Activated CD4-positive, alpha-beta memory T cell treated with anti-CD3 and anti-CD28 coated beads, Interleukin-2, amount 10 ng/mL, durations not matched to agents 7 days and 5 days (primary cell): ENCODE measurements around the gene ZNRF1. TPM values are rescaled to one million over a fixed set of nuclear protein-coding genes. Genes with fewer than 3 reads are reported as not detected.

Experiments
- CTCF ChIA-PET: fragments of 350-600 bp; sonication (Branson Sonifier 250); formaldehyde crosslinking; loops from one replicate; lab custom pipeline; 2021; ENCODE audit warnings: antibody characterized with exemption, inconsistent platforms; lab: Charles Lee
- POLR2A ChIA-PET: fragments of 350-600 bp; sonication (Branson Sonifier 250); formaldehyde crosslinking; loops from one replicate; lab custom pipeline; 2021; ENCODE audit warnings: antibody characterized with exemption; lab: Charles Lee
- DNase-seq: peaks from one replicate; pipeline ENCODE4 v3.0.0-alpha.2; 2020
- H3K27ac Mint-ChIP-seq: one replicate; pipeline ENCODE4 v1.8.0; 2021; ENCODE audit warnings: mild to moderate bottlenecking, mixed read lengths
- H3K27me3 Mint-ChIP-seq: one replicate; pipeline ENCODE4 v1.8.0; 2021; ENCODE audit warnings: mixed read lengths
- H3K36me3 Mint-ChIP-seq: one replicate; pipeline ENCODE4 v1.8.0; 2021; ENCODE audit warnings: low read depth, mixed read lengths
- H3K4me1 Mint-ChIP-seq: one replicate; pipeline ENCODE4 v1.8.0; 2021; ENCODE audit warnings: mixed read lengths
- H3K4me3 Mint-ChIP-seq: one replicate; pipeline ENCODE4 v1.8.0; 2021; ENCODE audit warnings: mild to moderate bottlenecking, mixed read lengths
- H3K9me3 Mint-ChIP-seq: one replicate; pipeline ENCODE4 v1.8.0; 2021; ENCODE audit warnings: mixed read lengths
- total RNA-seq, 2 experiments: library from RNA; stranded (reverse); gene quantifications; one replicate each; pipeline ENCODE4 v1.2.3, GENCODE V29; 2021

Gene ZNRF1
- total RNA-seq, 2 experiments from 2014 or later, result 22.7 to 25.3 TPM

DNA sequence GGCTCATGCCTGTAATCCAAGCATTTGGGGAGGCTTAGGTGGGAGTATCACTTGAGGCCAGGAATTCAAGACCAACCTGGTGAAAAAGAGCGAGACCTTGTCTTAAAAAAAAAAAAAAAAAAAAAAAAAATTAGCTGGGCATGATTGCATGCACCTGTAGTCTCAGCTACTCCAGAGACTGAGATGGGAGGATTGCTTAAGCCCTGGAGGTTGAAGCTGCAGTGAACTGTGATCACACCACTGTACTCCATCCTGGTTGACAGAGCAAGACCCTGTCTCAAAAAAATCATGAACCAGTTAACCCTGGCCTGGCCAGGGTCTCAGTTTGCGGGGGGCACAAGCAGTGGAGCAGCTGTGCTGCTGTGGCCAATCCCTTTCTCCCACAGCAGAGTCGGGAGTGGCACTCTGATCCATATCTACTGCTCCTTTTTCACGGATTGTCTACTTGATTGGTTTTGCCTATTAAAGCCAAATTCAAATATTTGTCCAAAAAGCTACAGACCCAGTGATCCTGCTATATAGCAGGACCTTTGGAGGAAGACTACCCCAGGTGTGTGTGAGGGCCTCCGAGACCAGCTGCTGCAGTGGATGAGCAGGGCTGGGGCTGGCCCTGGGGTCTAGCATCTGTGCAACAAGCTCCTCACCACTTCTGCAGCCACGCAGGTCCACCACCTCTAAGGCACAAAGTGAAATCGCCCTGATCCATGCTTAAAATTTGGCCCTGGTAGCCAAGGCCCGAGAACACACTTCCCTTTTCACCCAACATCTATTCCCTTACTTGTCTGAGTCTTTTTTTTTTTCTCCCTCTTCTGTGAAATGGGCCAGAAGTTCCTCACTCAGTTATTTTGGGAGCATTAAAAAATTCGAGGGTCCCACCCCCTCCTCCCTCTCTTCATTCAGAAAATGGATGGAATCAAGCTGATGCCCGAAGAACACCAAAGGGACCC is 69.5 kb downstream of the ZNRF1 start:
- H3K27me3 Mint-ChIP-seq, result no peaks in the 10 kb centered on the region
- peaks cover 40% of the 10 kb centered on the region for H3K4me1 Mint-ChIP-seq
- H3K36me3 Mint-ChIP-seq, result peaks cover 5% of the 10 kb centered on the region
- ChIA-PET POLR2A (no interaction called here), CTCF (no interaction called here)
- H3K27ac Mint-ChIP-seq, result no peak overlapping the region
- H3K9me3 Mint-ChIP-seq, result no peaks in the 10 kb centered on the region
- H3K4me3 Mint-ChIP-seq, result no peak overlapping the region
- DNase-seq, result no peak

DNA sequence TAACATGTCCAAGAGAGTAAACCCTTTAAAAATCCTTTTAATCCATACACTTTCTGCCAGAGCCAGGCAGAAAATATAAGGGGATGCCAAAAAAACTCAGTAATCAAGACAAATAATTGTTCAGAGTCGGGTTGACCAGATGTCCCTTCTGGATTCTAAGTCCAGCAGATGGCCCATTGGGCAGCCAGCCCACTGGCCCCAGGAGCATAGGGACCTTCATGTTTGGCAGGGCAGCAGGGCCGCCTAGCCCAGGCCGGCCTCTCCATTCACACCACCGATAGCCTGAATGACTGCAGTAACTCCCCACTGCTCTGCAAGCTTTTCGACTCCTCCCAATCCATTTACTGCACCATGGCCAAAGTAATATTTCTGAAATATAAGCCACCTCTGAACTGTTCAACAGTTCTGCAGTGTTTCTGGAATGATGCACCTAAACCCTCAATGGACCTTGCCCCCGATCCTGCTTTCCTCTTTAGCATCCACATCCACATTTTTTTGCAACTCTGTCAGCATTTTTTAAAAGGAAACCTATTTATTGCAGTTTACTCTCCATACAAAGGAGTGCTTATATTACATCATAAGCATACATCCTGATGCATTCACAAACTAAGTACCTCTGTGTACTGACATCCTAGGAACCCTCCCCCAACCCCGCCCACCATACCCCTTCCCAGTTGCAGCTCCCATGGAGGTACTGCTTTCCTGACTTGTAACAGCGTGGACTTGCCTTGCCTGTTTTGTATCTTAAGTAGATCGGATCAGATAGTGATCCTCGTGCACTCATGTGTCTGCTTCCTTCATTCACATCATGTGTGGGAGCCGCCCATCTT is 71.4 kb downstream of the ZNRF1 start:
- Mint-ChIP-seq H3K9me3 (no peaks in the 10 kb centered on the region), H3K36me3 (peaks cover 10% of the 10 kb centered on the region), H3K27ac (no peak overlapping the region), H3K27me3 (no peaks in the 10 kb centered on the region), H3K4me1 (peaks cover 41% of the 10 kb centered on the region), H3K4me3 (no peak overlapping the region)
- DNase-seq, result no peak
- POLR2A ChIA-PET, result no interaction called here
- CTCF ChIA-PET, result interaction anchor here (1.0 kb wide), 1 partner anchor 40 kb away, joined by 4 read pairs; no protein-coding TSS in a partner anchor

DNA sequence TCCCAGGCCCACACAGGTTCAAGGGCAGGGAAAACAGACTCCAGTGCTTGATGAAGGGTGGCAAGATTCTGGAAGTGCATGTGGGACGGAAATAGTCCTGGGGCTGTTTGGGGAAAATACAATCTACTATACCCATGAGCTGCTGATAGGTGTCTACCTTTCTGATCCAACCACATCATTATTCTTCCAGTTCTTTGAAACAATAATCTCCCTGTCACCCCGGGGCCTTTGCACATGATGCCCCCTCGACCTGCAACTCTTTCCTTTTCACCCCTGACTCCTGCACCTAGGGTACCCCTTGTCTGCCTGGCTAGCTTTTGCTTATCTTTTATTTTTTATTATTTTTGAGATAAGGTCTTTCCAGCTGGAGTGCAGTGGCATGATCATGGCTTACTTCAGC is 72.8 kb downstream of the ZNRF1 start:
- Mint-ChIP-seq H3K27me3 (no peaks in the 10 kb centered on the region), H3K4me1 (peaks cover 49% of the 10 kb centered on the region), H3K27ac (no peak overlapping the region), H3K36me3 (peaks cover 14% of the 10 kb centered on the region), H3K4me3 (no peak overlapping the region), H3K9me3 (peaks cover 1% of the 10 kb centered on the region)
- ChIA-PET POLR2A (interaction anchor here (1.0 to 1.1 kb wide), 2 partner anchors 34 to 59 kb away, joined by 3 read pairs; no protein-coding TSS in a partner anchor), CTCF (interaction anchor here (0.9 to 1.7 kb wide), 4 partner anchors 8 to 73 kb away, joined by 3 to 5 read pairs (median 4); partner anchors contain the start of gene ZNRF1)
- DNase-seq, result no peak

DNA sequence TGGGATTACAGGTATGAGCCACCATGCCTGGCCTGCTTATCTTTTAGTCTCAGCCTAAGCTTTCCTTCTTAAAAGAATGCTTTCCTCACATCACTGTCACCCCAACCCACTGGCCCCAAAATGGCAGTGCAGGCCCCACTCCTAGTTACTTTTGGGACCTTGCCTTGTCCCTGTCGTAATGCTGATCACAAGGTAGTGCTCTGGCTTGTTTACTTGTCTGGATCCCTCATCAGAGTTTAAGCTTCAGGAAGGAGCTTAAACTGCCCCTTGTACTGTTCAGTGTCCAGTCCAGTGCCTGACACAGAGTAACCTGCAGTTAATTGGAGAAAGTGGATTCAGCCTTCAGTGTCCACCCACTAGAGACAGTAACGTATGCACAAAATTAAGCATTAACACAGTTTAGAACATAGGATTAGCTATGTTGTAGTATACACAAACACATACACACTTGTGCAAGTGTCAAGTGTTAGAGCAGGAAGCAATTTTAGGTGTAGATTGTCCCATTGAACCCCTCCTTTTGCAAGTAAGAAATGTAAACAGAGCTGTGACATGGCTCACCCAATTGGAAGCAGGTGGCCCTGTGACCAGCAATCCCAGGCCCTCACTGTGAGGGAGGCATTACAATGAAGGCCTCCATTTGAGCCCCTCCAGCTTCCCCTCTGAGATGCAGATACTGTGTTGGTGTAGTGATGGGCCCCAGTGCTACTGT is 73.6 kb downstream of the ZNRF1 start:
- no peak overlapping the region for H3K4me3 Mint-ChIP-seq
- POLR2A ChIA-PET, result interaction anchor here (1.0 to 1.1 kb wide), 2 partner anchors 34 to 60 kb away, joined by 3 read pairs; no protein-coding TSS in a partner anchor
- no peaks in the 10 kb centered on the region for H3K27me3 Mint-ChIP-seq
- no peak for DNase-seq
- CTCF ChIA-PET, result interaction anchor here (0.9 to 1.7 kb wide), 5 partner anchors 8 to 74 kb away, joined by 3 to 14 read pairs (median 4); partner anchors contain the start of gene ZNRF1
- H3K4me1 Mint-ChIP-seq, result peaks cover 53% of the 10 kb centered on the region
- H3K27ac Mint-ChIP-seq, result no peak overlapping the region
- H3K36me3 Mint-ChIP-seq, result peaks cover 16% of the 10 kb centered on the region
- peaks cover 3% of the 10 kb centered on the region for H3K9me3 Mint-ChIP-seq

DNA sequence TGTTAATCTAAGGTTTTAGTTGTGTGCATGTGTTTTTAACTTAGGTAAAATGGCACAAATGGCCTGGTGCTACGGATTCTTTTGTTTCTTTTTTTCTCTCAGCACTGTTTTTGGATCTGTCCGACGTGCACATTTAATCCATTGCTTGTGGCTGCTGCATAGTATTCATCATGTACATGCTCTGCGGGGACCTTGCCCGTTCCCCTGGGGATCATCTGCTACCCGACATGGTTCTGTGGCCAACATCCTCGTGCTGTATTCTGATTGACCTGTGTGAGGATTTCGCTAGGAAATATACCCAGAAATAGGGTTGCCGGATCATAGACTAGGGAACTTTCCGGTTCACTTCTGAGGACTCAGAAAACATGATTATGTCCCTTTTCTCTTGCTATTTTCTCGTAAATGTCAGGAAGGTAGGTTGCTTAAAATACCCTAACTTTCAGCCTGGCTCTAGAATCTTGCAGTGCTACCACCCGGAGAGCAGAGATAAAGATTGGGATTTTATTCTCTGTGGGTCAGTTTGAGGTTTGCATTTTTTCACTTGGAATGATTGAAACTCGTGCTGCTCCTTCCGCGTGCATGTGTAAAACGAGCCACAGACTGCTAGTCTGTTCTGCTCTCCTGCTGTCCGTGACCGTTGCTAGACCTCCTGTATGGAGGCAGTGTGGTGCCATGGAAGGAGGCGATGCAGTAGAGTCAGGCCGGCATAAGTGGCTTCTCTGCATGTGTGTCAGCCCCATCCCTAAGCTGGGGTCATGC is 74.9 kb downstream of the ZNRF1 start:
- ChIA-PET CTCF (interaction anchor here (1.2 to 4.3 kb wide), 6 partner anchors 10 to 76 kb away, joined by 3 to 34 read pairs (median 6); partner anchors contain the start of gene ZNRF1), POLR2A (interaction anchor here (1.4 to 3.9 kb wide), 5 partner anchors 9 to 62 kb away, joined by 6 to 54 read pairs (median 15); no protein-coding TSS in a partner anchor)
- Mint-ChIP-seq H3K4me1 (peaks cover 62% of the 10 kb centered on the region), H3K27me3 (no peaks in the 10 kb centered on the region), H3K9me3 (peaks cover 9% of the 10 kb centered on the region), H3K27ac (peak overlapping the region; percentile 75), H3K36me3 (peaks cover 21% of the 10 kb centered on the region), H3K4me3 (no peak overlapping the region)
- DNase-seq, result no peak

DNA sequence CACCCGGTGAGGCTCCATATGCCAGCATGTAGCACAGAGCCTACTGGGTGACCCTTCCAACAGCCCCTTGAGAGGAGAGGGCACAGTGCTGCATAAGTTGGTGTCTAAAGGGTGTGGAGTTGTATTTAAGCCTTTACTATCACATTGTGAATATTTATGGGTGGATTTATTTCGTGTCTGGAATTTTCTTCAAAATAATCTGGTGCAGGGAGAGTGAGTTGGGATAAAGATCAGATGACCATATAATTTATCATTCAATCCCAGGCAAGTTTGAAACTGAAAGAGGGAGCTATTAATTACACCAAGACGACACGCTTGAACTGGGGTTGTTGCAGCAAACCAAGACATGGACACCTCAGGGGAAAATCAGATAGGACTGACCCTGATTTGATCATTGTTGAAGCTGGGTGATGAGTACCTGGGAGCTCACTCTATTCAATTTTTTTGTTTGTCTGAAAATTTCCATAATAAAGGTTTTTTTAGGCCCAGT is 75.5 kb downstream of the ZNRF1 start:
- Mint-ChIP-seq H3K27ac (peak overlapping the region; percentile 75), H3K9me3 (peaks cover 9% of the 10 kb centered on the region), H3K4me1 (peaks cover 62% of the 10 kb centered on the region), H3K36me3 (peaks cover 24% of the 10 kb centered on the region), H3K27me3 (no peaks in the 10 kb centered on the region), H3K4me3 (no peak overlapping the region)
- no peak for DNase-seq
- ChIA-PET CTCF (interaction anchor here (0.6 to 4.3 kb wide), 11 partner anchors 11 to 390 kb away, joined by 3 to 34 read pairs (median 4); partner anchors contain the start of genes WDR59 and ZNRF1), POLR2A (interaction anchor here (0.7 to 3.9 kb wide), 9 partner anchors 7 to 89 kb away, joined by 3 to 54 read pairs (median 9); partner anchors contain the start of genes WDR59 and ZNRF1)

DNA sequence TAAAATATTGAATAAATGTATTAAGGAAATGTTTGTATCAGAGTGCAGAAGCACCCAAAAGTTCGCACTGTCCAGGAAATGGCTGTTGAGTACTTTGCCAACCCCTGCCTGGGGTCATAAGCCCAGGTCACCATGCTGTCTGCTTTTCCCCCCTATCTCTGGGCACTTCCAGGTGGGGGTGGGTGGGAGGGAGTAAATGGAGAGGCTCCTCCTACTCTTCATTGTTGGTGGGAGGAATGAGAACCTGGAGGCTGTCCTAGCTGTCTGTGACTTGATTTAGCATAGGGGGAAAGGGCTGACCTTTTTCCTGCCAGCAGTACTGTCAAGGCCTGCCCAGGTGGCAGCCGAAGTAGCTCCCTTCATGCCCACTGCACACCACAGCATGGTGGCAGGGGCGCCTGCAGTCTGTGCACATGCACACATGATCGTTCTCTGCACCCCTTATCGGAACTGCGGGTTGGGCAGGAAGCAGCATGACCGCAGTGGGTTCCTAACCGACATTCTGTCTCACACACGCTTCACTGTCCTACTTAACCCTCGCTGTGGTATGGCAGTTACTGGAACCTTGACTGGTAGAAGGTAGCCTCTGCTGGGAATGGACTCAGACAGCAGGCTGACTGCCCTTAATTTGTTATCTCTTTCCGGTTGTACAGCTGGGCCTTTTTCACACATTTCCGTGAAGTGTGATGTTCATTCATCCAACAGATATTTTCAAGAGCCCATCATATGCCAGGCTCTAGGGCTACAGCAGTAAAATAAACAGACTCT is 76.3 kb downstream of the ZNRF1 start:
- Mint-ChIP-seq H3K4me1 (peaks cover 58% of the 10 kb centered on the region), H3K9me3 (peaks cover 9% of the 10 kb centered on the region), H3K4me3 (peak overlapping the region; percentile 33), H3K27ac (peak overlapping the region; percentile 87), H3K27me3 (no peaks in the 10 kb centered on the region), H3K36me3 (peaks cover 21% of the 10 kb centered on the region)
- DNase-seq, result peak; percentile 94
- CTCF ChIA-PET, result interaction anchor here (0.6 to 4.3 kb wide), 12 partner anchors 11 to 389 kb away, joined by 3 to 34 read pairs (median 4); partner anchors contain the start of genes WDR59 and ZNRF1
- POLR2A ChIA-PET, result interaction anchor here (0.7 to 3.9 kb wide), 10 partner anchors 8 to 90 kb away, joined by 3 to 54 read pairs (median 8); partner anchors contain the start of genes WDR59 and ZNRF1

DNA sequence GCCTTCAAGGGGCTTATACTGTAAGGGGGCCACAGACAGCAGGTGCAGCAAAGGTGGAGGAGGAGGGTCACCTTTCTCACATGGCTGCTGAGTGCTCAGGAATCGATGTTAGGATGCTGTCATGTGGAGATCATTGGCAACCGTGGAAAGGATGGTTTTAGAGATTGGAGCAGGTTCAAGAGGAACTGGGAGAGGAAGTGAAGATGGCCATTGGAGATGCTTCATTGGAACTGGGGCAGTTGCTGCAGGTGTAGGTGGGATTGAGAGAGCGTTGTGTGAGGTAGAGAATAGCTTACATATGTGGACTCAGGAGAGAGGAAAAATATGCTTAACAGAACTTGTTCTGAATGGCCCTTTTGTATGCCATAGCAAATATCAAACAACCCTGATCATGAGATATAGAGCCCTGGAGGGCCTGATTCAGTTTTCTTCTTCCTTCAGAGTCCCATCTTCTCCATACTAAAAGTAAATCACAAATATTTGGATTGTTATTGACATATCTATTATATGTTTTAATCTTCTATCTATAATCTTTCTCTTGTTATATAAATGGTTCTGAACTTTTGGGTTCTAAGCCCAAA is 77.0 kb downstream of the ZNRF1 start:
- Mint-ChIP-seq H3K9me3 (peaks cover 9% of the 10 kb centered on the region), H3K27me3 (no peaks in the 10 kb centered on the region), H3K4me3 (peak overlapping the region; percentile 33), H3K36me3 (peaks cover 21% of the 10 kb centered on the region), H3K27ac (peak overlapping the region; percentile 87), H3K4me1 (peaks cover 51% of the 10 kb centered on the region)
- DNase-seq, result no peak
- ChIA-PET POLR2A (interaction anchor here (1.0 to 3.9 kb wide), 6 partner anchors 12 to 77 kb away, joined by 3 to 54 read pairs (median 9); partner anchors contain the start of gene ZNRF1), CTCF (interaction anchor here (0.6 to 4.3 kb wide), 5 partner anchors 22 to 78 kb away, joined by 4 to 34 read pairs (median 5); partner anchors contain the start of gene ZNRF1)

DNA sequence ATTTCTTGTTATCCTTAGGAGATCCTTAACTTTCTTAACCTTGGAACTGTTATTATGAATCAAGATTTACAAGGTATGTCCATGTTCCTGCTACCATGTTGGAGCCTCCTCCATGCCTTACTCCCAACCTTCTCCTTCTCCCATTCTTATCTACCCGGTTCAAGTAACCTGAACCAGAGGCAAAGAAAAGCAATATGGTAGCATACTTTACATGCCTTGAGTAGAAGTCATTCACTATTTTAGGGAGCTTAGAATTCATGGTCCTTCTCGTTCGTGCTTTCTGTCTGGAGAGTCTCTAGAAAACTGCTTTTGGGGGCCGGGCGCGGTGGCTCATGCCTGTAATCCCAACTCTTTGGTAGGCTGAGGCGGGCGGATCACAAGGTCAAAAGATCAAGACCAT is 80.1 kb downstream of the ZNRF1 start:
- CTCF ChIA-PET, result no interaction called here
- Mint-ChIP-seq H3K4me1 (peaks cover 38% of the 10 kb centered on the region), H3K27ac (no peak overlapping the region), H3K27me3 (no peaks in the 10 kb centered on the region), H3K4me3 (no peak overlapping the region), H3K9me3 (peaks cover 9% of the 10 kb centered on the region), H3K36me3 (peaks cover 21% of the 10 kb centered on the region)
- DNase-seq, result no peak
- POLR2A ChIA-PET, result no interaction called here

DNA sequence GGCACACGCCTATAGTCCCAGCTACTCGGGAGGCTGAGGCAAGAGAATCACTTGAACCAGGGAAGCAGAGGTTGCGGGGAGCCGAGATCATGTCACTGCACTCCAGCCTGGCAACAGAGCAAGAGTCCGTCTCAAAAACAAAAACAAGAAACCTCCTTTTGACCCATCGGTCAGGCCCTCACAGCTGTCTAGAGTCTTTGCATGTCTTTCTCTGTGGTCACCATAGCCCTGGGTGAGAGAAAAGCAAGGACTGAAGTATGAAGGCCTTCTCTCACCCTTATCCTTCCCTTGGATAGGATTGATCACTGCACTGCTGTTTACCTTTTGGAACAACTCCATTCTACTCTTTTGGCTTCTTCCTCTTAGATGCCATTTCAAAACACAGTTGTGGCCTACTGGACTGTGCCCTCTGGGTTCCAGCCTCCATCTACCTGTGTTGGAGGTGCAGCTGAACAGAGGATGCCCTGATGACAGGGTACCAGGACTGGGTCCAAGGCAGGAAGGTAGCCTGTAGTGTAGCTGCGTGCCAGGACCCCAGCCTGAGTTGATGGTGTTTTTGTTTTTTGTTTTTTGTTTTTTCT is 80.6 kb downstream of the ZNRF1 start:
- CTCF ChIA-PET, result interaction anchor here (1.6 kb wide), 1 partner anchor 20 kb away, joined by 4 read pairs; no protein-coding TSS in a partner anchor
- POLR2A ChIA-PET, result no interaction called here
- Mint-ChIP-seq H3K36me3 (peaks cover 18% of the 10 kb centered on the region), H3K4me3 (no peak overlapping the region), H3K4me1 (peaks cover 33% of the 10 kb centered on the region), H3K27me3 (no peaks in the 10 kb centered on the region), H3K27ac (no peak overlapping the region), H3K9me3 (peaks cover 9% of the 10 kb centered on the region)
- DNase-seq, result no peak
